T-helper 9 cell (primary cell): ENCODE data around the gene SBF1.
A peak's percentile ranks its signal among the peaks of the same experiment; 100 is the strongest.

Source experiments
- DNase-seq: peaks from one replicate; pipeline ENCODE4 v3.0.0-alpha.2; 2020

Gene SBF1

GRCh38 chr22:50506611-50507420 is 32.0 kb upstream of the SBF1 start:
- no peak for DNase-seq

GRCh38 chr22:50505776-50506610 is 31.2 kb upstream of the SBF1 start:
- no peak for DNase-seq

GRCh38 chr22:50505276-50505775 is 30.5 kb upstream of the SBF1 start:
- DNase-seq, result no peak

GRCh38 chr22:50504369-50505211 is 29.8 kb upstream of the SBF1 start:
- no peak for DNase-seq

- no peak for DNase-seq
These were observed 28.8 kb upstream of the SBF1 start for GRCh38 chr22:50503475-50504145.

- DNase-seq, result no peak
These were observed 28.0 kb upstream of the SBF1 start for GRCh38 chr22:50502628-50503474.

- no peak for DNase-seq
These were observed 27.3 kb upstream of the SBF1 start for GRCh38 chr22:50502096-50502495.

GRCh38 chr22:50500452-50500851 is 25.6 kb upstream of the SBF1 start:
- no peak for DNase-seq

- peak; percentile 49 for DNase-seq
These were observed 23.6 kb upstream of the SBF1 start for GRCh38 chr22:50498322-50498890.

- no peak for DNase-seq
These were observed 22.3 kb upstream of the SBF1 start for GRCh38 chr22:50497093-50497492.

- DNase-seq, result no peak
These were observed 15.9 kb upstream of the SBF1 start for GRCh38 chr22:50490531-50491308.

GRCh38 chr22:50489363-50490243 is 14.8 kb upstream of the SBF1 start:
- DNase-seq, result no peak

- DNase-seq, result no peak
These were observed 14.1 kb upstream of the SBF1 start for GRCh38 chr22:50488886-50489285.

GRCh38 chr22:50488006-50488677 is 13.3 kb upstream of the SBF1 start:
- DNase-seq, result no peak

GRCh38 chr22:50487290-50488005 is 12.6 kb upstream of the SBF1 start:
- DNase-seq, result no peak

- DNase-seq, result no peak
These were observed 11.9 kb upstream of the SBF1 start, which contains the start of gene MIOX for GRCh38 chr22:50486561-50487289. Gene MIOX, plus strand, starts transcription at chr22:50486859. Its CDS starts 39 bp downstream, at chr22:50486898.
